PFSK-1 (cell line): ENCODE results near the gene FAM210B.

Experiments used
- FOXP2 ChIP-seq: optimal IDR thresholded peaks from 2 replicates; pipeline ENCODE3; 2011; ENCODE audit warnings: borderline replicate concordance, control low read depth, inconsistent platforms; ENCODE audit not compliant: insufficient read depth; ENCODE audit errors: extremely low read length, extremely low read depth
- POLR2AphosphoS5 ChIP-seq: IDR thresholded peaks from 2 replicates; pipeline ENCODE4 v1.6.1; 2012; ENCODE audit warnings: low read depth, mild to moderate bottlenecking, control low read depth, low read length, moderate library complexity
- REST ChIP-seq, 2 experiments: IDR thresholded peaks; 2 replicates each; pipeline versions ENCODE4 v1.6.1 to v1.8.0; 2011 to 2012; ENCODE audit warnings: low read depth in 2 of 2, low read length in 2 of 2, control low read depth in 1 of 2, inconsistent platforms in 1 of 2, mild to moderate bottlenecking in 1 of 2, moderate library complexity in 1 of 2; ENCODE audit not compliant: insufficient read depth in 1 of 2
- SIN3A ChIP-seq: IDR thresholded peaks from 2 replicates; pipeline ENCODE4 v1.6.1; 2012; ENCODE audit warnings: mild to moderate bottlenecking, low read length, moderate library complexity, borderline replicate concordance; ENCODE audit not compliant: insufficient read depth
- TAF1 ChIP-seq: IDR thresholded peaks from 2 replicates; pipeline ENCODE4 v1.6.1; 2012; ENCODE audit warnings: low read length, control low read depth, borderline replicate concordance; ENCODE audit not compliant: insufficient read depth

FAM210B gene

GRCh38 chr20:56412473-56412790 is 53.7 kb downstream of the FAM210B start:
- TF ChIP-seq TAF1 (no peak), FOXP2 (no peak), POLR2AphosphoS5 (no peak), SIN3A (no peak), REST (IDR thresholded peaks at IDR 0.05; ENCODE audit: insufficient read depth in 1 of 2, low read depth in 2 of 2, low read length in 2 of 2) (no peak)

DNA sequence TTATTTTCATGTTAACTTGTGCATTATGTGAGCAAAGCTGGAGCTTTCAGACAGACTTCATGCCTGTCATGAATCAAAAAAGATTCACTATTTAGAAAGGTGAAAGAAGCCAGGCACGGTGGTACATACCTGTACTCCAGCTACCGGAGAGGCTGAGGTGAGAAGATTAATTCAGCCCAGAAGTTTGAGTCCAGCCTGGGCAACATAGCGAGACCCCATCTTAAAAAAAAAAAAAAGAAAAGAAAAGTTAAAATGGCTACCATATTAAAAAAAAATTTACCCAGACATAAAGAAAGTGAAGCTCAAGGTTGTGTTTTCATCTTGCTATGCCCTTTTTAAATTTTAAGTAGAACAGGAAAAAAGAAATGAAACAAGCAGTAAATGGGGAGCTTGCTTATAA is 54.2 kb downstream of the FAM210B start:
- TF ChIP-seq POLR2AphosphoS5 (no peak), TAF1 (no peak), SIN3A (no peak), FOXP2 (no peak), REST (IDR thresholded peaks at IDR 0.05; ENCODE audit: insufficient read depth in 1 of 2, low read depth in 2 of 2, low read length in 2 of 2) (no peak)

DNA sequence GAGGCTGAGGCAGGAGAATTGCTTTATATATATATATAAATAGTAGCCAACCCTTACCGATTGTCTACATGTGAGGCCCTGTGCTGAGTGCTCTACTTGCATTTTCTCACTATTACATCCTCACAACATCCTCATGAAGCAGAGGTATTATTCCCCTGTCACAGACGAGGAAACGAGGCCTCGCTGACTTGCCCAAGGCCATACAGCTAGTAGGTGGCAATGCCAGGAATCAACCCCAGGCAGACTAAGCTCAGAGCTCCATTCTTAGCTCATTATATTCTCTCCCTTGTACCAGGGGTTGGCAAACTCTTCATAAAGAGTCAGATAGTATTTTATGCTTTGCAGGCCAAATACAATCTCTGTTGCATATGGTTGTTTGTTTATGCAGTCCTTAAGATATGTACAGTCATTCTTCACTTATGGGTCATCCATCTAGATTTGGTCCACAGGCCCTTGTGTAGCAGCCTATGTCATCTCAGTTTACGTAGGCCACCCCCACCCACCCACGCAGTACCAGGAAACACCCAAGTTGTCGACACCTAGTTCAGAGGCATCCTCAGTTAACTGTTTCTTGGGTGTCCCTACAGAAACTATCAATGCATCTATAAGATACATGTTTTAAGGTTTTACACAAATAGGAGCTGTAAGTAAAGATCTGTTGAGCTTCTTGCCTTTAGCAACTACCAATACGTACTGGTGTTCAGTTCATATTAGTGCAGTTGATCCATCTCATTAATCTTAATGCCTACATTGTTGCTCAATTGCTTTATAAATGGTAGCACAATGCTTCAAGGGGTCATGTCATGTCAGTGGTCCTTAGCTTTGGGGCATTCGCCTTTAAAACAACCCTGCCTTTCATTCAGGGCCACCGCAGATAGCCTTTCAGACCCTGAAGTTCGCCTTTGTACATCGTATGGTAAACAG is 56.3 kb downstream of the FAM210B start:
- TF ChIP-seq TAF1: no peak

DNA sequence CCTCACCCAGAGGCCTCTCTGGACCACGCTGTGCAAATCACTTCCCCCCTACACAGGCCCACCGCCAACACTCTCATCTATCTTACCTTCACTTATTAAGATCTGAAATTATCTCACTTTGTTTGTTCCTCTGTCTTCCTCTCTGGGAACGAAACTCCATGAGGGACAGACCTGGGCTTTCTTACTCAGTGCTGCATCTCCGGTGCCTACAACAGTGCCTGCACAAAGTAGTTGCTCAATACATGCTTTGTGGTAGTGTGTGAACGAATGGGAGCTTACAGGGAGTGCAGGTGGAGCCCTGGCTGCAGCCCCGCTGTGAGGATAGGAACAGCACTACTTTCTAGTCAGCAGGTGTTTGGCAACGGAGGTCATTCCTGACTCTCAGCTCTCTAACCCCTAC is 58.6 kb downstream of the FAM210B start:
- TF ChIP-seq POLR2AphosphoS5 (no peak), TAF1 (no peak), FOXP2 (no peak), SIN3A (no peak), REST (IDR thresholded peaks at IDR 0.05; ENCODE audit: insufficient read depth in 1 of 2, low read depth in 2 of 2, low read length in 2 of 2) (no peak)

DNA sequence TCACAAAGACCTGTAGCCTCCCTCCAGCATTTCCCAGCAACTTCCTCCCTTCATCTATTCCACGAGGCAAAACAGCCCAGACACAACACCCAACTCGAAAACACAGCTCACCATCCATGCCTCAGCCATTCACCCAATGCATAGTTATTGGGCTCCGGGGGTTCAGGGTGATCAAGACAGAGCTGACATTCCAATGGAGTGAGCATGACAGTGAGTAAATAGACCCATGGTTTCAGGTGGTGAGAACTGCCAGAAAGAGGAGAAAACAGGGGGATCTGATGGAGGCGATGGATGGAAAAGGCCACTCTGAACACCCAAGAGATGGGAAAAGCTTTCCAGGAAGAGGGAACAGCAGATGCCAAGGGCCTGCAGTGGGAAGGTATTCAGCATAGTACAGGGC is 59.1 kb downstream of the FAM210B start:
- TF ChIP-seq FOXP2: no peak
- TF ChIP-seq TAF1: no peak
- TF ChIP-seq SIN3A: no peak
- TF ChIP-seq REST (IDR thresholded peaks at IDR 0.05; ENCODE audit: insufficient read depth in 1 of 2, low read depth in 2 of 2, low read length in 2 of 2): no peak
- TF ChIP-seq POLR2AphosphoS5: no peak
